Pancreas (tissue), 10 donors: ENCODE results near the gene ARHGAP22. TPM values are rescaled to one million over a fixed set of nuclear protein-coding genes. Genes with fewer than 3 reads are reported as not detected.

Experiments
- ATAC-seq, 4 donors: fragments of 200-7000 bp; cut with Tn5 transposase; one replicate each; pipeline versions ENCODE4 v1.8.0 to v1.9.1; 2020; ENCODE audit warnings: mild to moderate bottlenecking in 4 of 4, moderate library complexity in 4 of 4
- DNase-seq, 6 donors: peaks; one replicate each; pipeline ENCODE4 v3.0.0-alpha.2; 2020
- FAIRE-seq: peaks from 2 replicates; lab custom pipeline; 2012; peaks lifted over from hg19 to GRCh38; lab: Jason Lieb, UNC
- H3K27ac ChIP-seq, 4 donors: fragments of 200-600 bp; sonication (generic); 1 replicate in 3 of 4; 2 replicates in 1 of 4; pipeline versions ENCODE4 v1.5.0 to v1.8.0; 2020
- H3K27me3 ChIP-seq, 4 donors: fragments of 200-600 bp; one replicate each; pipeline ENCODE4 v1.8.0; 2021
- H3K36me3 ChIP-seq, 3 donors: fragments of 200-600 bp; sonication (generic) in 1 of 3; one replicate each; pipeline versions ENCODE4 v1.5.0 to v1.8.0; 2020 to 2021
- H3K4me1 ChIP-seq, 3 donors: fragments of 200-600 bp; one replicate each; pipeline ENCODE4 v1.8.0; 2021
- H3K4me3 ChIP-seq, 4 donors: fragments of 200-600 bp; sonication (generic) in 2 of 4; one replicate each; pipeline versions ENCODE4 v1.5.0 to v1.8.0; 2020 to 2021
- H3K9me3 ChIP-seq, 4 donors: fragments of 200-600 bp; one replicate each; pipeline ENCODE4 v1.8.0; 2021
- WGBS, 2 donors: extraction: QIAGEN DNeasy Blood & Tissue Kit; methylation state at CpG; one replicate each; pipeline ENCODE4 v1.1.7; 2013; 5-methylcytosine and 5-hydroxymethylcytosine counted together
- intact Hi-C, 3 donors: fragments of 100-400 bp; cut with DNase I; formaldehyde crosslinking; loops; one replicate each; pipeline versions ENCODE4 v1.11.1 to v1.14.2; 2022
- polyA plus RNA-seq, 2 donors: library from polyadenylated mRNA; stranded (reverse); fragments of 200-250 nt; gene quantifications; one replicate each; pipeline ENCODE4 v1.2.3, GENCODE V29; 2013
- total RNA-seq, 6 donors: library from RNA; stranded (reverse); fragmentation: NEBNext Ultra II Directional in 4 of 6; extraction: Animal tissue kit (Norgen Biotek cat#: 25700) in 4 of 6; gene quantifications; one replicate each; pipeline versions ENCODE4 v1.2.1 to v1.2.4, GENCODE V29; 2021 to 2023
- TF ChIP-seq, protein P1 (sequence below), 4 donors: fragments of 200-600 bp; sonication (generic) in 3 of 4; IDR thresholded peaks; one replicate each; pipeline versions ENCODE4 v1.5.0 to v1.8.0; 2021; ENCODE audit warnings: antibody characterized with exemption in 4 of 4
- donor health status: healthy with polysubstance abuse.
- donor health status: DM: no; HTN: no; CAD: no; lungs with moderate emphysema.
- donor health status: DM: no; HTN: no; CAD: no.
- donor health status: control.
- donor health status: control.
- donor health status: Bipolar disorder and iron deficiency.
- donor health status: DM: yes; HTN: yes; CAD: no.
- donor health status: DM: no; HTN: no; CAD: no.
- donor health status: DM: no; HTN: no; CAD: no.
- donor health status: DM: yes; HTN: yes; CAD: no.

ARHGAP22 gene
- total and polyA plus RNA-seq, 8 donors = 1.1 to 6.0 (median 1.9) TPM

DNA sequence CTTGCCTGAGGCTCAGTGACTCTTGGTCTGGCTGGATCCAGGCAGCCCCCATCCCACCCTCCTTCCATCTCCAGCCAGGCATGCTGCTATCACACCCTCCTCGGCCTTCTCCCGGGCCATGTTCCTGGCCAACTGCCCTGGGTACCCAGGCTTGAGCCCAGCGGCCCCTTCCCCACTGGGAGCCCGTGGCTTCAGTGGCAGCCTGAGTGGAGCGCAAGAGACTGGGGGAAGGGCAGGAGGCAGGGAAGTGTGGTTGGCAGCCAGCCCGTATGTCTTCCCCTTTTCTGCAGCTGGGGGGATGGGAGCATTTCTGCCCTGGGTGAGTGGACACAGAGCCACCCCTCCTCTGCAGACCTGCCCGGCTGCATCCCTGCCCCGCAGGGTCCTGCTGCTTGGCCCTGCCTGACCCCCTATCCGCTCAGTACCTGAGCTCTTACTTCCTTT is 148.5 kb downstream of the ARHGAP22 start:
- FAIRE-seq (no peak), DNase-seq (peak in 4 of 6 donors; percentile 25 to 56 (median 47)), ATAC-seq (peak in 3 of 4 donors; percentile 32 to 79 (median 61))
- 48 to 51% methylated on average over 9 of the region's 9 CpGs for WGBS, 2 donors
- Histone ChIP-seq H3K27me3 (no peaks in the 10 kb centered on the region), H3K9me3 (no peaks in the 10 kb centered on the region), H3K4me1 (no peaks in the 10 kb centered on the region), H3K36me3 (no peaks in the 10 kb centered on the region), H3K4me3 (no peak overlapping the region), H3K27ac (no peak overlapping the region)
- intact Hi-C loops = no loop called here
- TF ChIP-seq, protein P1, sequence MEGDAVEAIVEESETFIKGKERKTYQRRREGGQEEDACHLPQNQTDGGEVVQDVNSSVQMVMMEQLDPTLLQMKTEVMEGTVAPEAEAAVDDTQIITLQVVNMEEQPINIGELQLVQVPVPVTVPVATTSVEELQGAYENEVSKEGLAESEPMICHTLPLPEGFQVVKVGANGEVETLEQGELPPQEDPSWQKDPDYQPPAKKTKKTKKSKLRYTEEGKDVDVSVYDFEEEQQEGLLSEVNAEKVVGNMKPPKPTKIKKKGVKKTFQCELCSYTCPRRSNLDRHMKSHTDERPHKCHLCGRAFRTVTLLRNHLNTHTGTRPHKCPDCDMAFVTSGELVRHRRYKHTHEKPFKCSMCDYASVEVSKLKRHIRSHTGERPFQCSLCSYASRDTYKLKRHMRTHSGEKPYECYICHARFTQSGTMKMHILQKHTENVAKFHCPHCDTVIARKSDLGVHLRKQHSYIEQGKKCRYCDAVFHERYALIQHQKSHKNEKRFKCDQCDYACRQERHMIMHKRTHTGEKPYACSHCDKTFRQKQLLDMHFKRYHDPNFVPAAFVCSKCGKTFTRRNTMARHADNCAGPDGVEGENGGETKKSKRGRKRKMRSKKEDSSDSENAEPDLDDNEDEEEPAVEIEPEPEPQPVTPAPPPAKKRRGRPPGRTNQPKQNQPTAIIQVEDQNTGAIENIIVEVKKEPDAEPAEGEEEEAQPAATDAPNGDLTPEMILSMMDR (IDR thresholded peaks at IDR 0.05) = no peak

DNA sequence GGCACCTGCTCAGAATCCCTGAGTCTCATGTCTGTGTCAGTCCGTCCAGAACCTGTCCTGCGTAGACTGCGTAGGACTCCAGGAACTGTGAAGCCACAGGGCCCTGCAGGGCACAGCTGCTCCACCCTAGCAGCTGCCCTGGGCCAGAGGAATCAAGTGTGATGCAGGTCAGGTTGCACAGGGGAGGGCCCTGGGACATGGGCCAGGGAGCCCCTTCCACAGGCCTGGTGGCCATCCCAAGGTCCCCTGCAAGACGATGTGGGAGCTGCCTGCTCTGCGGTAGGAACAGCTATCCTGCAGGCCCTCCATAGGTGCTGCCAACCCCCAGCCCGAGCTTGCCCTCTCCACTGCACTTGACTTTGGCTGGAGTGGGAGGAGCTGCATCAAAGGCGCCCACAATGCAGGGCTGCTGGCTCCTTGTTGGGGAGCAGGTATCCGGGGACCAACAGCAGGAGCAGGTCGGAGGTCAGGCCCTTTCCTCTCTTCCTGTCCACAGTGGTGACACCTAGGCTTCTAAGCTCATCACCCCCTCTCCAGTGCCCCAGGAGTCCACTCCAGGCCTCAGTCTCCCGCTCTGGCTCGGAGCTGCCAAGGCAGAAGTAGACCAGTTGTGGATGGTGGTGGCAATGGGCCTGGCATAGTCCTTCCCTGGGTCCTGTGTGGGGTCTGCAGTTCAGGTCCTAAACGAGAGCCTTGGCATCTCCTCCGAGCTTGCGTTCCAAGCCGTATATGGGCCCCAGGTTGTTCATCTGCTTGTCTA is 149.3 kb downstream of the ARHGAP22 start:
- no peak overlapping the region for H3K27ac ChIP-seq
- TF ChIP-seq, protein P1 (IDR thresholded peaks at IDR 0.05) = no peak
- H3K27me3 ChIP-seq = no peaks in the 10 kb centered on the region
- DNase-seq = peak in 3 of 6 donors; percentile 11 to 60 (median 52)
- intact Hi-C loops = no loop called here
- WGBS, 2 donors = 93 to 94% methylated on average over 15 of the region's 15 CpGs
- H3K4me3 ChIP-seq = no peak overlapping the region
- H3K9me3 ChIP-seq = no peaks in the 10 kb centered on the region
- H3K4me1 ChIP-seq = no peaks in the 10 kb centered on the region
- FAIRE-seq = no peak
- no peaks in the 10 kb centered on the region for H3K36me3 ChIP-seq
- ATAC-seq = no peak

DNA sequence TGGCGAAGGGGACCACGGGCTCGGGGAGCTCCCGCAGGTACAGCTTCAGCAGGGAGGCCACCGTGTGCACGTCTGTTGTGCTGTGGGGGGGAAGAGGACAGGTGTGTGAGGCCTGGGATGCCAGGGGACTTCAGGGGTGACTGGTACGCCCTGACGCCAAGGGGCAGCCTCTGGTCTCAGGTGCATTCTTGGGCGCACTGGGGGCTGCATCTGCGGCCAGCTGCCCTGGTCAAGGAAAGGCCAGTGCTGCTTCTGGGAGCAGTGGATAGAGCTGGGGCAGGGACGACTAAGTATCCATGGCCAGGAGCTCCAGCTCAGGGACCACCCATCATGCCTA is 149.8 kb downstream of the ARHGAP22 start:
- TF ChIP-seq, protein P1 (IDR thresholded peaks at IDR 0.05) = no peak
- no peaks in the 10 kb centered on the region for H3K36me3 ChIP-seq
- WGBS, 2 donors = 76 to 88% methylated on average over 11 of the region's 11 CpGs
- H3K27ac ChIP-seq = no peak overlapping the region
- intact Hi-C loops = no loop called here
- no peaks in the 10 kb centered on the region for H3K27me3 ChIP-seq
- H3K4me3 ChIP-seq = no peak overlapping the region
- no peaks in the 10 kb centered on the region for H3K4me1 ChIP-seq
- FAIRE-seq (no peak), DNase-seq (peak in 2 of 6 donors; percentile 12 to 42), ATAC-seq (no peak)
- H3K9me3 ChIP-seq = no peaks in the 10 kb centered on the region

DNA sequence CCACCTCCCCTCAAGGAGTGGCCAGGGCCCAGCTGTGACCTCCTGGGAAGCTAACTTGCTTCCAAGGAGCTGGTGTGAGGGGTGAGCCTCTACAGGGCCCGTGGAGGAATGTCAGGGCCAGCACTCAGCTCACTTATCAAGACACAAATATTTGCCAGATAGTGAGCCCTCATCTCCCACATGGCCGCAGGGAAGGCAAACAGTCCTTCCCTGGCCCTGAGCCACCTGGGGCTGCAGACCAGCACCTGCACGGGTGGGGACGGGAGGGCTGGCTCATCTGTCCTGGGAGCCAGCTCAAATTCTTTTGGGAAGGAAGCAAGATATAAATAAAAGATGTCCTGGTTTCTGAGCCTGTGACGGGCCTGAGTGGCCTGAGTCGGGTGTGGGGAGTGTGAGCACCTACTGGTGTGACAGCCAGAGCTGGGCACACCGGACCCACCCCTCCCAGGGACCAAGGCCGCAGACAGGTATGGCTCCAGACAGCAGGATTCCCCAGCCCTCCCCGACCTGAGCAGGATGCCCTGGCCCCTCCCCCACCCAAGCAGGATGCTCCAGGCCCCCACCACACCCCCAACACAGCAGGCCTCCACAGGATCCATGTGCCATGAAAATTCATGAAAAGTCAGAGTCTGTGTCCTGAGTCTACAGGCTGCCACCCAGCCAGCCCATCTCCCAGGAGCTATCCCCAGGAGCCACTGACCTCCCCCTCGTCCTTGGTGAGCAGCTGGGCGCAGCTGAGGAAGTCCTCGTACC is 150.4 kb downstream of the ARHGAP22 start:
- H3K4me3 ChIP-seq = no peak overlapping the region
- WGBS, 2 donors = 36 to 49% methylated on average over 12 of the region's 12 CpGs
- FAIRE-seq (no peak), ATAC-seq (peak in 3 of 4 donors; percentile 23 to 46 (median 38)), DNase-seq (peak in 3 of 6 donors; percentile 31 to 56 (median 56))
- H3K27ac ChIP-seq = no peak overlapping the region
- H3K27me3 ChIP-seq = no peaks in the 10 kb centered on the region
- TF ChIP-seq, protein P1 (IDR thresholded peaks at IDR 0.05) = no peak
- intact Hi-C loops = no loop called here
- no peaks in the 10 kb centered on the region for H3K9me3 ChIP-seq
- H3K36me3 ChIP-seq = no peaks in the 10 kb centered on the region
- no peaks in the 10 kb centered on the region for H3K4me1 ChIP-seq
